GM23248 (cell line): ENCODE measurements around the gene CDC14B.

Source experiments
- EZH2 ChIP-seq: fragments of 200-600 bp; sonication (generic); IDR thresholded peaks from 2 replicates; pipeline ENCODE4 v1.6.1; 2018; ENCODE audit warnings: antibody characterized with exemption, mild to moderate bottlenecking; ENCODE audit not compliant: insufficient read depth, poor library complexity, severe bottlenecking
- EZH2phosphoT487 ChIP-seq: fragments of 200-600 bp; sonication (generic); IDR thresholded peaks from 2 replicates; pipeline ENCODE4 v1.6.1; 2018; ENCODE audit warnings: antibody characterized with exemption, moderate library complexity, mild to moderate bottlenecking, low read depth; ENCODE audit not compliant: insufficient read depth

GRCh38 chr9:96519095-96519494 is 100.5 kb downstream of the CDC14B start:
- no peak for TF ChIP-seq EZH2
- TF ChIP-seq EZH2phosphoT487, result no peak
